GM23338 (cell line): ENCODE measurements around the gene SSTR5. TPM values are rescaled to one million over a fixed set of nuclear protein-coding genes. Genes with fewer than 3 reads are reported as not detected.

Experiments used
- ATAC-seq: fragments of 200-7000 bp; cut with Tn5 transposase; 3 replicates; pipeline ENCODE4 v1.9.1; 2020
- DNase-seq: peaks from one replicate; pipeline ENCODE4 v3.0.0-alpha.2; 2015; ENCODE audit warnings: low spot score
- H2AFZ ChIP-seq: fragments of 200-600 bp; sonication (generic); 2 replicates; pipeline ENCODE4 v1.8.0; 2016; ENCODE audit warnings: antibody characterized with exemption, mild to moderate bottlenecking, moderate library complexity
- H3F3A ChIP-seq: fragments of 200-600 bp; sonication (generic); replicated peaks from 2 replicates; pipeline ENCODE4 v1.8.0; 2017; ENCODE audit warnings: antibody characterized with exemption, mixed run types, low read depth
- H3K27ac ChIP-seq: fragments of 200-600 bp; sonication (generic); 2 replicates; pipeline ENCODE4 v1.6.1; 2016; ENCODE audit warnings: low read depth
- H3K27me3 ChIP-seq: fragments of 200-600 bp; sonication (generic); 2 replicates; pipeline ENCODE4 v1.8.0; 2016; ENCODE audit warnings: mild to moderate bottlenecking, mixed run types, moderate library complexity; ENCODE audit not compliant: insufficient read depth
- H3K36me3 ChIP-seq: fragments of 200-600 bp; sonication (generic); 2 replicates; pipeline ENCODE4 v1.8.0; 2016; ENCODE audit warnings: mild to moderate bottlenecking; ENCODE audit not compliant: insufficient read depth
- H3K4me1 ChIP-seq: fragments of 200-600 bp; sonication (generic); 2 replicates; pipeline ENCODE4 v1.8.0; 2016; ENCODE audit warnings: mild to moderate bottlenecking, moderate library complexity; ENCODE audit not compliant: insufficient read depth
- H3K4me2 ChIP-seq: fragments of 200-600 bp; sonication (generic); 2 replicates; pipeline ENCODE4 v1.7.1; 2017; ENCODE audit warnings: mixed run types
- H3K4me3 ChIP-seq: fragments of 200-600 bp; sonication (generic); 2 replicates; pipeline ENCODE4 v1.6.1; 2016; ENCODE audit warnings: mixed run types
- H3K79me2 ChIP-seq: fragments of 200-600 bp; sonication (generic); replicated peaks from 2 replicates; pipeline ENCODE4 v1.8.0; 2017; ENCODE audit warnings: mild to moderate bottlenecking; ENCODE audit not compliant: insufficient read depth
- H3K9me2 ChIP-seq: fragments of 200-600 bp; sonication (generic); 2 replicates; pipeline ENCODE4 v1.8.0; 2017; ENCODE audit not compliant: insufficient read depth
- H4K20me1 ChIP-seq: fragments of 200-600 bp; sonication (generic); replicated peaks from 2 replicates; pipeline ENCODE4 v1.8.0; 2017; ENCODE audit warnings: mild to moderate bottlenecking; ENCODE audit not compliant: insufficient read depth
- H3K27ac Mint-ChIP-seq: 2 replicates; pipeline ENCODE4 v1.8.0; 2020; ENCODE audit warnings: inconsistent platforms, mild to moderate bottlenecking, moderate library complexity, mixed read lengths
- H3K27me3 Mint-ChIP-seq: 3 replicates; pipeline ENCODE4 v1.8.0; 2022; ENCODE audit warnings: low read depth, mild to moderate bottlenecking, moderate library complexity, mixed read lengths, inconsistent platforms; ENCODE audit not compliant: insufficient read depth, poor library complexity
- H3K36me3 Mint-ChIP-seq: 3 replicates; pipeline ENCODE4 v1.8.0; 2021; ENCODE audit warnings: low read depth, mild to moderate bottlenecking, inconsistent platforms, moderate library complexity, mixed read lengths
- H3K4me1 Mint-ChIP-seq: 3 replicates; pipeline ENCODE4 v1.8.0; 2020; ENCODE audit warnings: mild to moderate bottlenecking, inconsistent platforms, mixed read lengths
- H3K4me3 Mint-ChIP-seq: 3 replicates; pipeline ENCODE4 v1.8.0; 2021; ENCODE audit warnings: moderate library complexity, mild to moderate bottlenecking, inconsistent platforms, mixed read lengths
- H3K9me3 Mint-ChIP-seq: 3 replicates; pipeline ENCODE4 v1.8.0; 2020; ENCODE audit warnings: moderate library complexity, mild to moderate bottlenecking, inconsistent platforms, mixed read lengths
- JUNB ChIP-seq: IDR thresholded peaks from one replicate; pipeline ENCODE4 v1.6.1; 2016; ENCODE audit warnings: antibody characterized with exemption; ENCODE audit not compliant: unreplicated experiment
- POLR2AphosphoS5 ChIP-seq: IDR thresholded peaks from 2 replicates; pipeline ENCODE4 v1.6.1; 2016; ENCODE audit warnings: antibody characterized with exemption, low read depth
- REST ChIP-seq: IDR thresholded peaks from one replicate; pipeline ENCODE4 v1.6.1; 2018; ENCODE audit warnings: antibody characterized with exemption; ENCODE audit not compliant: unreplicated experiment
- STAT1 ChIP-seq: IDR thresholded peaks from one replicate; pipeline ENCODE4 v1.6.1; 2016; ENCODE audit warnings: antibody characterized with exemption; ENCODE audit not compliant: unreplicated experiment
- ZNF114 ChIP-seq: fragments of 250-450 bp; sonication (Bioruptor Pico); IDR thresholded peaks from 2 replicates; pipeline ENCODE4 v1.5.0; 2020; ENCODE audit warnings: mild to moderate bottlenecking, moderate library complexity
- polyA plus RNA-seq: library from polyadenylated mRNA; unstranded; fragments of >200 nt; fragmentation: Nextera tagmentation; extraction: Ambion mirVana; gene quantifications from 2 replicates; pipeline ENCODE4 v1.2.1, GENCODE V29; 2016
- total RNA-seq: library from RNA; depleted of rRNA; stranded (reverse); fragments of >200 nt; shearing (Covaris generic); gene quantifications from 2 replicates; pipeline ENCODE4 v1.2.3, GENCODE V29; 2014

SSTR5 gene
- total and polyA plus RNA-seq, 2 experiments from 2014 or later, result 0.60 to 1.0 TPM

- H3K36me3 Mint-ChIP-seq, result peaks cover 3% of the 10 kb centered on the region; the same call in 1 of the 3 replicates
- H3K27me3 ChIP-seq, result no peaks in the 10 kb centered on the region
- 0 out of 2 replicates have a peak overlapping the region, but pooled peaks have one; percentile 23 for H2AFZ ChIP-seq
- no peak overlapping the region for H3K4me3 Mint-ChIP-seq
- H3K79me2 ChIP-seq, result no peaks in the 10 kb centered on the region
- no peaks in the 10 kb centered on the region for H3K9me2 ChIP-seq
- H3K4me3 ChIP-seq, result no peak overlapping the region
- H3K4me2 ChIP-seq, result no peak overlapping the region
- H3K4me1 ChIP-seq, result no peaks in the 10 kb centered on the region; the same call in 1 of the 2 replicates
- DNase-seq (no peak), ATAC-seq (peak; percentile 7)
- no peaks in the 10 kb centered on the region for H3K36me3 ChIP-seq
- peaks cover 3% of the 10 kb centered on the region for H3K9me3 Mint-ChIP-seq
- TF ChIP-seq ZNF114 (CRISPR knock-in tag) (no peak), REST (no peak), JUNB (no peak)
- no peaks in the 10 kb centered on the region for H3F3A ChIP-seq
- H3K4me1 Mint-ChIP-seq, result no peaks in the 10 kb centered on the region; the same call in 2 of the 3 replicates
- no peak overlapping the region for H3K27ac Mint-ChIP-seq
- no peaks in the 10 kb centered on the region for H4K20me1 ChIP-seq
- H3K27ac ChIP-seq, result no peak overlapping the region
- H3K27me3 Mint-ChIP-seq, result peaks cover 5% of the 10 kb centered on the region
Measured at GRCh38 chr16:1044460-1045309, 27.9 kb upstream of the SSTR5 start.

GRCh38 chr16:1045310-1045992, 27.1 kb upstream of the SSTR5 start:
- DNase-seq, result no peak
- H3K4me3 ChIP-seq, result no peak overlapping the region
- H3K27ac ChIP-seq, result no peak overlapping the region
- H3K4me2 ChIP-seq, result no peak overlapping the region
- no peaks in the 10 kb centered on the region for H3K9me2 ChIP-seq
- H4K20me1 ChIP-seq, result no peaks in the 10 kb centered on the region
- no peaks in the 10 kb centered on the region for H3K79me2 ChIP-seq
- Mint-ChIP-seq H3K4me1 (no peaks in the 10 kb centered on the region; the same call in 2 of the 3 replicates), H3K27ac (no peak overlapping the region), H3K27me3 (peaks cover 7% of the 10 kb centered on the region), H3K9me3 (peaks cover 3% of the 10 kb centered on the region), H3K36me3 (peaks cover 3% of the 10 kb centered on the region; the same call in 1 of the 3 replicates), H3K4me3 (no peak overlapping the region)
- no peaks in the 10 kb centered on the region for H3F3A ChIP-seq
- H3K36me3 ChIP-seq, result no peaks in the 10 kb centered on the region
- 0 out of 2 replicates have a peak overlapping the region, but pooled peaks have one; percentile 23 for H2AFZ ChIP-seq
- TF ChIP-seq POLR2AphosphoS5 (no peak), STAT1 (no peak), JUNB (no peak)
- no peaks in the 10 kb centered on the region; the same call in 1 of the 2 replicates for H3K4me1 ChIP-seq
- no peaks in the 10 kb centered on the region for H3K27me3 ChIP-seq
- no peak for ATAC-seq
